ENCODE results near the gene FMN1. TPM values are rescaled to one million over a fixed set of nuclear protein-coding genes. Genes with fewer than 3 reads are reported as not detected.

FMN1 gene
- total and polyA plus RNA-seq, 2 donors from 2014 or later: 0.71 to 44.8 TPM

DNA sequence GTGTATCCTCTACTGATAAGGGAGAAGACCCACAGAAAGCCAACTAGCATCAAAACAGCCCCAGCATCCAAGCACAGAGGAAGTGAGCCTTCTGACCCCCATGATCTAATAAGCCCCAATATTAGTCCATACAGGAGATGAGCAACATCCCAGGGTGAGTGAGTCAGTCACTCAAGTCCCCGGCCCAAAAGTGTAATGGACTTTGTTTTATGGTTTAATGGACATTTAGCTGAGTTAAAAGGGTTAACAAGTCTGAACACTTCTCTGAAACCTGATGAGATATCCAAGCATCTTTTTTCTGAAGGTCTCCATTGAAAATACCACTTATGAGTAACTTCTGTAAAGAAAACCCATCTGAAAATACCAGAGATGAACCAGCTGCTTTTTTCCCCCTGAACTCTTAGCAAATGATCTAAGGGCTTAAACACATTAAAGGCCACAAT, 361.1 kb downstream of the FMN1 start:
- H3K9ac ChIP-seq (ENCODE audit: low read length in 3 of 3): no peak overlapping the region
- DNase-seq: no peak
- no peaks in the 10 kb centered on the region for H3K9me3 ChIP-seq (ENCODE audit: control insufficient read depth in 2 of 3, insufficient read depth in 1 of 3, low read length in 3 of 3)
- FAIRE-seq: no peak
- intact Hi-C loops (cut with DNase I): no loop called here
- H3K4me3 ChIP-seq (ENCODE audit: low read length in 3 of 3): no peak overlapping the region
- no peak overlapping the region for H3K27ac ChIP-seq (ENCODE audit: low read depth in 2 of 2, low read length in 2 of 2)
- H3K36me3 ChIP-seq (ENCODE audit: control insufficient read depth in 2 of 3, insufficient read depth in 3 of 3, low read length in 3 of 3): no peaks in the 10 kb centered on the region
- no peaks in the 10 kb centered on the region for H3K27me3 ChIP-seq (ENCODE audit: control insufficient read depth, insufficient read depth, low read length)
- TF ChIP-seq, protein P1, sequence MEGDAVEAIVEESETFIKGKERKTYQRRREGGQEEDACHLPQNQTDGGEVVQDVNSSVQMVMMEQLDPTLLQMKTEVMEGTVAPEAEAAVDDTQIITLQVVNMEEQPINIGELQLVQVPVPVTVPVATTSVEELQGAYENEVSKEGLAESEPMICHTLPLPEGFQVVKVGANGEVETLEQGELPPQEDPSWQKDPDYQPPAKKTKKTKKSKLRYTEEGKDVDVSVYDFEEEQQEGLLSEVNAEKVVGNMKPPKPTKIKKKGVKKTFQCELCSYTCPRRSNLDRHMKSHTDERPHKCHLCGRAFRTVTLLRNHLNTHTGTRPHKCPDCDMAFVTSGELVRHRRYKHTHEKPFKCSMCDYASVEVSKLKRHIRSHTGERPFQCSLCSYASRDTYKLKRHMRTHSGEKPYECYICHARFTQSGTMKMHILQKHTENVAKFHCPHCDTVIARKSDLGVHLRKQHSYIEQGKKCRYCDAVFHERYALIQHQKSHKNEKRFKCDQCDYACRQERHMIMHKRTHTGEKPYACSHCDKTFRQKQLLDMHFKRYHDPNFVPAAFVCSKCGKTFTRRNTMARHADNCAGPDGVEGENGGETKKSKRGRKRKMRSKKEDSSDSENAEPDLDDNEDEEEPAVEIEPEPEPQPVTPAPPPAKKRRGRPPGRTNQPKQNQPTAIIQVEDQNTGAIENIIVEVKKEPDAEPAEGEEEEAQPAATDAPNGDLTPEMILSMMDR (IDR thresholded peaks at IDR 0.05; ENCODE audit: borderline replicate concordance, extremely low read depth, insufficient read depth): no peak
- H3K4me1 ChIP-seq (ENCODE audit: control insufficient read depth in 2 of 3, insufficient read depth in 2 of 3, low read depth in 1 of 3, low read length in 3 of 3): no peaks in the 10 kb centered on the region

DNA sequence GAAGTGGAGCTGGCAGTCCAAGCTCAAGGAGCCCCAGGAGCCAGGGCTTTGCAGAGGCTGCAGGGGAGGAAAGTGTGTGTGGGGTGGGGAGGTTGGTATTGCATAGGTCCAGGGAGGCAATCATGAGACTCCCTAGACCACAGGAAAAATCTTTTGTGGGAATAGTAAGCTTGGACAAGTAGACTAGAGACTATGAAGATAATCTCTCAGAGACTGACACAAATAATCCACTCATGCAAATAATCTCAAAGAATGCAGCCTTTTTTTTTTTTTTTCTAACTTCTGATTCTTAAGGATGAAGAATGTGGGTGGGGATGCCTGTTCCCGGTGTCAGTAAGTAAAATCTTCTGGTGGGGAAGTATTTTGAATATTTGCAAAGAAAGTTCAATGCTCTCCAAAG, 363.0 kb downstream of the FMN1 start:
- intact Hi-C loops (cut with DNase I): no loop called here
- DNase-seq: no peak
- TF ChIP-seq, protein P1 (IDR thresholded peaks at IDR 0.05; ENCODE audit: borderline replicate concordance, extremely low read depth, insufficient read depth): no peak
- Histone ChIP-seq H3K4me3 (ENCODE audit: low read length in 3 of 3) (no peak overlapping the region), H3K9me3 (ENCODE audit: control insufficient read depth in 2 of 3, insufficient read depth in 1 of 3, low read length in 3 of 3) (no peaks in the 10 kb centered on the region), H3K27me3 (ENCODE audit: control insufficient read depth, insufficient read depth, low read length) (no peaks in the 10 kb centered on the region), H3K36me3 (ENCODE audit: control insufficient read depth in 2 of 3, insufficient read depth in 3 of 3, low read length in 3 of 3) (no peaks in the 10 kb centered on the region), H3K9ac (ENCODE audit: low read length in 3 of 3) (no peak overlapping the region), H3K4me1 (ENCODE audit: control insufficient read depth in 2 of 3, insufficient read depth in 2 of 3, low read depth in 1 of 3, low read length in 3 of 3) (no peaks in the 10 kb centered on the region), H3K27ac (ENCODE audit: low read depth in 2 of 2, low read length in 2 of 2) (no peak overlapping the region)
- FAIRE-seq: no peak

DNA sequence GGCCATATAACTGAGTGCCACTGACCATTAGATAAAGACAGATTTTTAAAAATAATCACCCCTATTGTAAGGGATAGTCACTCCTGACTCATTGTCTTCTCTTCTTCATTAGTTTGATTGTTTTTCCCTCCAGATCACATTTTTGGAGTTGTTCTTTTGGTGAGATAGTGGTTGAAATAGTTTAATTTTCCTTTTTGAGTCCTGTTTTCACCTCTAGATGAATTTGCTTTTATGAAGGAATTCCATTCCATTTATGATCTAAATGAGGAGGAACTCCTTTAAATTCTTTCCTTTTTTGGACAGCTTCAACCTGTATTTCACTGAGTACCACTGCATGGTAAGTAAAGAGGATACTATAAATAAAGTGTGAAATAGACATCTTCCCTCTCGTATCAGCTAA, 364.3 kb downstream of the FMN1 start:
- no peaks in the 10 kb centered on the region for H3K36me3 ChIP-seq (ENCODE audit: control insufficient read depth in 2 of 3, insufficient read depth in 3 of 3, low read length in 3 of 3)
- no peaks in the 10 kb centered on the region for H3K4me1 ChIP-seq (ENCODE audit: control insufficient read depth in 2 of 3, insufficient read depth in 2 of 3, low read depth in 1 of 3, low read length in 3 of 3)
- no peaks in the 10 kb centered on the region for H3K9me3 ChIP-seq (ENCODE audit: control insufficient read depth in 2 of 3, insufficient read depth in 1 of 3, low read length in 3 of 3)
- H3K27ac ChIP-seq (ENCODE audit: low read depth in 2 of 2, low read length in 2 of 2): no peak overlapping the region
- H3K4me3 ChIP-seq (ENCODE audit: low read length in 3 of 3): no peak overlapping the region
- H3K27me3 ChIP-seq (ENCODE audit: control insufficient read depth, insufficient read depth, low read length): no peaks in the 10 kb centered on the region
- TF ChIP-seq, protein P1 (IDR thresholded peaks at IDR 0.05; ENCODE audit: borderline replicate concordance, extremely low read depth, insufficient read depth): no peak
- intact Hi-C loops (cut with DNase I): no loop called here
- no peak for DNase-seq
- no peak overlapping the region for H3K9ac ChIP-seq (ENCODE audit: low read length in 3 of 3)
- no peak for FAIRE-seq

DNA sequence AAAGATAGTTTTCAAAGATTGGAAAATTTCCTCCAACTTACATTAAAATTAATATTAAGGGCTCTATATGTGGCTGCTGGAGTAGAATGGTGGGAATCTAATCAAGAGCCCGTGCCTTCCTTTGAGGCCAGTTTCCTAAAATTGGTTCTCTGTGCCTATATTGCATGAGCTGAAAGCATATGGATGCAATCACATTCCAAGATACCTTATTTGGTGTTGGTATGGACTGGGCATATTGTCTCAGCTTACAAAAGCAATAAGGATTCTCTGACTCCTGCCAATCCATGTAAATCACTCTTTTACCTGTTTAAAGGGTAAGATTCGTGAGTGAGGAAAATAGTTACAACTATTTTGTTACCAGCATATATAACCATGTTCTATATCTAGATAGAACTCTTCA, 365.1 kb downstream of the FMN1 start:
- Histone ChIP-seq H3K4me1 (ENCODE audit: control insufficient read depth in 2 of 3, insufficient read depth in 2 of 3, low read depth in 1 of 3, low read length in 3 of 3) (no peaks in the 10 kb centered on the region), H3K9ac (ENCODE audit: low read length in 3 of 3) (no peak overlapping the region), H3K36me3 (ENCODE audit: control insufficient read depth in 2 of 3, insufficient read depth in 3 of 3, low read length in 3 of 3) (no peaks in the 10 kb centered on the region), H3K27me3 (ENCODE audit: control insufficient read depth, insufficient read depth, low read length) (no peaks in the 10 kb centered on the region), H3K27ac (ENCODE audit: low read depth in 2 of 2, low read length in 2 of 2) (no peak overlapping the region), H3K4me3 (ENCODE audit: low read length in 3 of 3) (no peak overlapping the region), H3K9me3 (ENCODE audit: control insufficient read depth in 2 of 3, insufficient read depth in 1 of 3, low read length in 3 of 3) (no peaks in the 10 kb centered on the region)
- FAIRE-seq: no peak
- no peak for DNase-seq
- TF ChIP-seq, protein P1 (IDR thresholded peaks at IDR 0.05; ENCODE audit: borderline replicate concordance, extremely low read depth, insufficient read depth): no peak
- intact Hi-C loops (cut with DNase I): no loop called here
